Raji (cell line): ENCODE data around the gene SLC25A5.

Source experiments
- POLR2A ChIP-seq: IDR thresholded peaks from 2 replicates; pipeline ENCODE4 v1.6.1; 2011; ENCODE audit warnings: low read depth, low read length, control low read depth; ENCODE audit not compliant: insufficient read depth

SLC25A5 gene

DNA sequence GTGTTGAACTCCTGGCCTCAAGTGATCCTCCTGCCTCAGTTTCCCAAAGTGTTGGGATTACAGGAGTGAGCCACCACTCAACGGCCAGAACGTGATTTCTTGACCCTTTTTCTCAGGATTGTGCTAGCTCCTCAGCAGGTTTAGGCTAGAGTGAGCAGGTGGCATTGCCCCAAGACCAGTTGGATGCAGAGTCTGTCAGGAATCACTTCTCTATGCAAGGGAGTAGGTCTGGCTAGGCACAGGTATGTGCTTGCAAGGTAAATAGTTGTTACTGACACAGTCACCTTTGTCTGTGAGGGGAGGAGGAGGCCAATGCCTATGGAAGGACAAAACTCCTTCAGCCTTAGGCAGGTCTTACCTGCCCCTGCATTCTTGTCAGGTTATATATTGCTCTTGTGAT is 24.2 kb downstream of the SLC25A5 start:
- TF ChIP-seq POLR2A: no peak

DNA sequence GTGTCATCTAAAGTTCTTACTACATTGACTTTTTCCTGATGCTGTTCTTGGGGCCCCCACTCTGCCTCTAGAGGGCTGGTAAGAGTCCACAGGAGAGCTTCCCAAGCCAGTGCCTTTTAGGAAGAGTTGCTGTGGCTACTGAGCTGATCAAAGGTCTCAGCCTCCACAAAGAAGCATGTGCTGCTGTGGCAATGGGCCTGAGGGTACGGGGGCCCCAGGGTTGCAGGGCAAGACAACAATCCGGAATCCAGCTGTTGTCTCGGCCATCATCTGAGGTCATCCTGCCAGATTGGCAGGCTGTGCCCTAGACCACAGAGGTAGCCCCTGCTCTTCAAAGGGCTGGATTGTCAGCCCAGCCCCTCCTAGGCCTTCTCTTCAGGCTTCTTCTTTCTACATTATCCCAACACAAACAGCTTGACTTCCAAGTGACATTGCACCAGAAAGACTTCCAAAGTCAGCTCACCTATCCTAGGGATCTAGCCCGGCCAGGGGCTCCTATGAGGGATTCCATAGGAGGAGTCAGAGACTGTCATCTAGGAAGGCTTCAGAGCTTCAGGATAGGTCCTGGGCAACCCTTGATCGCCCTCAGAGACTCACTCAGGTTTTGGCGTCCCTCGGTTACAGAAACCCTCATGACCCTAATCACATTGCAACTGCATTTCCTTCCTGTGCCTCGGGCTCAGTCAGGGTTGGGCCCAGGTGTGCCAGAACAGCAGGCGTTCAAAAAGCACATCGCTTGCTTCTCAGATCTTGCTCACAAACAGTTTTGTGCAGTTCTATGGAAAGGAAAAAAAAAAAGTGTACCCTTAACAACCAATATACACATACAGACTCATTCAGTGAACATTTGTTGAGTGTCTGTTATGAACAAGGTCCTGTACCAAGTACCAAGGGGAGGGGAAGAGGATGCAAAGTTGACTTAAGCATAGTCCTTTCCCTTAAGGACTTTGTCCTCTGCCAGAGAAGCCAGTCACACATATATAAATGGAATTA is 27.8 kb downstream of the SLC25A5 start:
- no peak for TF ChIP-seq POLR2A

DNA sequence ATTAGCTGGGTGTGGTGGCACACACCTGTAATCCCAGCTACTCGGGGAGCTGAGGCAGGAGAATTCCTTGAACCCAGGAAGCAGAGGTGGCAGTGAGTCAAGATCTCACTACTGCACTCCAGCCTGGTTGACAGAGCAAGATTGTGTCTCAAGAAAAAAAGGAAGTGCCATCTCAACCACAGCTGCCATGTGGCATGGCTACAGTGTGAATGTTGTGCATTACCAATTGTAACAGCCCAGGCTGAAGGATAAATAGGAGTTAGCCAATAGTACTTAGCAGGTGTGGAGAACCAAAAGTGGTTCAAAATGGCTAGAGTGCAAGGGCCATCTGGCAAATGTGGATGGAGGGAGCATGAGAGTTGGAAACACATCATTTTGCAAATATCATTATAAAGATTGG is 28.9 kb downstream of the SLC25A5 start:
- TF ChIP-seq POLR2A: no peak

DNA sequence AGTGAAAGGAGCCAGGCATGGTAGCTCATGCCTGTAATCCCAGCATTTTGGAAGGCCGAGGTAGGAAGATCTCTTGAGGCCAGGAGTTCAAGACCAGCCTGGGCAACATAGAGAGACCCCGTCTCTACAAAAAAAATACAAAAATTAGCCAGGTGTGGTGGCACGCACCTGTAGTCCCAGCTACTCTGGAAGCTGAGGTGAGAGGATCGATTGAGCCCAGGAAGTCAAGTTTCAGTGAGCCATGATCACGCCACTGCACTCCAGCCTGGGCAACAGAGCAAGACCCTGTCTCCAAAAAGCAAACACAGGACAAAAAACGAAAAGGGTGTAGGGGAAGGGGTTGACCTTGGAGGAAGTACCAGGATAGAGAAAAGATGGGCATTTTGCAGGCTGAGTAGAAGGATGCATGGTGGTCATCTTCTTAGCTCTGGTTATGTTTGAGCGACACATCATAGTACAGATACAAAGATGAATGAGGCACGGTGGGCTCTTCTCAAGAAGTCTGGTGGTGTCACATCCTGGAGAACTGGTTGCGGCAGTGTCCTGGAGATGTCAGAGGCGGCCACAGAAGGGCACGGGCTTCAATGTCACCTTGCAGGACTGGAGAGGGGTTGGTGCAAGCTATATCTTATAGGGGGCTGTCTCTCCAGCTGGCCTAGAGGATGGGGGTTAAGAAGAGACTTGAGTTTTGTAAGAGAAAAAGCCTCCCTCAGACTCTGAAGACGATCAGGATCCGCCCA is 32.0 kb downstream of the SLC25A5 start:
- TF ChIP-seq POLR2A: no peak

DNA sequence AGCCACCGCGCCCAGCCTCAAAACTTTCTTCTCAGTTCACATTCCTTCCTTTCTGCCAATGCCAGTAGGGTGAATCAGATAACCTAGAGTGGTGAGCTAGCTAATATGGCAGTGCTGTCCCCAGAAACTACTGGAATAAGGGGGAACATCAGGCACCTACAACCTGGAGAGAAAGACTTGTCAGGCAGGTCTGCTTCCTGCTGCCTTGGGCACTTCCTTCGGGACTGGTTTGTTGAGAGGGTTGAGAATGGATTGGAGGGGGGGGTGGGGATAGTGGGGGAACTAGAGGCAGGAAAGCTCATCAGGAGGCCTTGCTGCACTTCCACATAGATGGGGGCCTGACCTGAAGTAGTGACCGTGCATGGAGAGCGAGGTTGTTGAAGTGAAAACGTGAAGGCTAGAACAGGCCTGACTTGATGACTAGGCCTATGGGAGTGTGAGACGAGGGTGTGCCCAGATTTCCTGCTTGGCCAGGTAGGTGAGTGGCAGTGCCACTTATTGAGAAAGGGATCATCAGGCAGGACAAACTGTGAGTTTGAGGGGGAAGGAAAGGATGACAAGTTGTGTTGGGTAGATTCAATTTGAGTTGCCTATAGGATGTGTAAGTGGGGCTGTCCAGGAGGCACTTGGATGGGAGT is 33.4 kb downstream of the SLC25A5 start:
- no peak for TF ChIP-seq POLR2A

DNA sequence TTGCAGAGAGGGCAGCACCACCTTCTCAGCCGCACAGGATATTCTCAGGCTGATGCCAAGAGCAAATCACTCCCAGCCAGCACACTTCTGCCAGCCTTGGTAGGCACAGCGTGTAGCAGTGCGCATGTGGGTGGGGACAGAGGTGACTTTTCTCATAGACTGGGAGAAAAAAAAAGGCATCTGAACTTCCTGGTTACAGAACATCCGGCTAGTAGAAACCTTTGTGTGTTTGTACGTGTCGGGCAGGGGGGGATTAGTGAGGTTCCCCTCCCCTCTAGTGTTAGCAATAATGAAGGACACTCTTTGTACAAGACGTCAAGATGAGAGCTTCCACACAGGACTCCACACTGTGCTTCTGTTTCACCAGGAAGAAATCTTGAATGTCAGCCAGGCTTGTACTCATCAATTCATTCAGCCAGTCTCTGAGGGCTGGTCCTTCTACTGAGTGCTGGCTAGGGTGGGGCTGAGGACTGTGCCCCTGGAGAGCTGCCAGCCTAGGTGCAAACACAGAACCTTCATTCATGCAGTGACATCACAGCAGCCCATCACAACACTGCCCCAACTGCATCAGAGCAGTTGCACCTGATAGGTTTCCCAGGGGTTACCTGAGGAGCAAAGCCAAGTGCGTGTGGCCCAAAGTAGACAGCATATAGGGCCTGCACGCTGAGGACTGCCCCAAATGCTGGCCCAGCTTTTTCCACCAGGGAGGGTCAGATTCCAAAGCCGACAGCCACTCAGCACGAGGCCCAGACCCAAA is 34.7 kb downstream of the SLC25A5 start:
- TF ChIP-seq POLR2A: no peak

DNA sequence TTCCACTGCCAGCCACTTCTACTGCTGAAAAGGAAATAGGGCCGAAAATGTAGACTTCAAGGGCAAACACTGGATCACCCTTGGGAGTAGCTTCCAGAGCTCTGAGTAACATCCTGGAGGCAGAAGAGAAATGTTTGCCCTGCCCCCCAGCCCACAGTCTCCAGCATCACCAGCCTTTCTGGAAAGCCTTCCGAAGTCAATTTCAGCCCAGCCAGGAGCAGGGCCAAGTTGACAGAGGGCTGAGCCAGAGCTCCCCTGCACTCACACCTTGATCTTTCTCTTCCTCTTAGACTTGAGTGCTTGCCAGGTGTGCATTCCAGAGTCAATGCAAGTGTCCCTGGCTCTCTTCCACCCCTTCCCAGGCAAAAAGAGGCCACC is 35.2 kb downstream of the SLC25A5 start:
- TF ChIP-seq POLR2A: no peak

DNA sequence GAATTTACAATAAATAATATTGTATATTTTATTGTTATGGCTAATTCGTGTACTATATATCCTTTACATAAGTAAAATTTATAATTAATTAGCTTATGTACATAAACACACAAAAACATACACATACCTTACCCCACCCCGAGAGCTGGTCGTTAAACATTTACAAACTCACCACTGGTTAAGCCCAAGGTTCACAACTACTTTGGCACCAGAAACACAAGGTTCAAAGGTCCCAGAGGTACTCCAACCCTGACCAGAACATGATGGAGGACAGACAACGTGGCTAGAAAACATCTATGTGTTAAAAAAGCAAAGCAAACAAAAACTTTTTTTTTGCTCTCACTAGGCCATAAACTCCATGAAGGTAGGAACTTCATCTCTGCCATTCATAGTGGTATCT is 37.7 kb downstream of the SLC25A5 start:
- no peak for TF ChIP-seq POLR2A

DNA sequence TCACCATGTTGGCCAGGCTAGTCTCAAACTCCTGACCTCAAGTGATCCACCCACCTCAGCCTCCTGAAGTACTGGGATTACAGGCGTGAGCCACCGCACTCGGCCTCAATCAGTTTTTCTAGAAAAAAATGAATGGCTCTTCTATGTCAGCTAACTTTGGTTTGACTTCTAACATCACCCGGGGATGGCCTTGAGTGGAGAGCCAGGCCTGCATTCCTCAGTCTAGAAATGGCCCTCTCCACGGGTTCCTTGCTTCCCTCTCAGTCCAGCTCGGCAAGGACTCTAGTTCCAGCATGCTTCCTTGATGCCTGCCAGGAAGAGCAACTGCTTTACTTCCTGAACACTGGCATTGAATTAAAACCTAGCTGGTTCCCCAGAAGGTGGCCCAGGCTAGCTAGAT is 39.0 kb downstream of the SLC25A5 start:
- no peak for TF ChIP-seq POLR2A

DNA sequence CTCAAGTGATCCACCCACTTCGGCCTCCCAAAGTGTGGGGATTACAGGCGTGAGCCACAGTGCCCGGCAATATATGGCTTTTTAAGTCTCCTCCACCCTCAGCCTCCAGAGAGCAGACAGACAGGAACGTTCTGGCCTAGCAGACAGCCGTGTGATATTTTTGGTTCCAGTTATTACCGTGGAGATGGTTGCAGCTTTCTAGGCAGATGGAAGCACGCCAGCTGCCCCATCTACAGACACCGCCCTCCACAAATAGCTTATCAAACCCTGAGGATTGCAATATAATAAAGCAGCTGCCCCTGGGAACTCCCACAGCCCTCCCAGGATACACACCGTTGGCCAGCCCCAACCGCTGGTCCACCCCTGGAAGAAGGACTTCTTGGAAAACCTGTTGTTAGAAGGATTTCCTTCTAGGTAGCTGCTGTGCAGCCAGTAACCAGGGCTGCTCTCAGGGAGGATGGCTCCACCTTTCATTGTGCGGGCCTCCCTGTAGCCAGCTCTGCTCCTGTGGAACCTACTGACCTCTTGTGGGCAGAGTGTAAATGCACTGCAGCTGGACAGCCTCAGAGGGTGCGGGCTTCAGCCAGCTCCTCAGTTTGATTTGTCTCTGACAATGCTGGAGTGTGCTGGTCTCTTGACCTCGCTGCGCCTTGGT is 44.0 kb downstream of the SLC25A5 start:
- no peak for TF ChIP-seq POLR2A

DNA sequence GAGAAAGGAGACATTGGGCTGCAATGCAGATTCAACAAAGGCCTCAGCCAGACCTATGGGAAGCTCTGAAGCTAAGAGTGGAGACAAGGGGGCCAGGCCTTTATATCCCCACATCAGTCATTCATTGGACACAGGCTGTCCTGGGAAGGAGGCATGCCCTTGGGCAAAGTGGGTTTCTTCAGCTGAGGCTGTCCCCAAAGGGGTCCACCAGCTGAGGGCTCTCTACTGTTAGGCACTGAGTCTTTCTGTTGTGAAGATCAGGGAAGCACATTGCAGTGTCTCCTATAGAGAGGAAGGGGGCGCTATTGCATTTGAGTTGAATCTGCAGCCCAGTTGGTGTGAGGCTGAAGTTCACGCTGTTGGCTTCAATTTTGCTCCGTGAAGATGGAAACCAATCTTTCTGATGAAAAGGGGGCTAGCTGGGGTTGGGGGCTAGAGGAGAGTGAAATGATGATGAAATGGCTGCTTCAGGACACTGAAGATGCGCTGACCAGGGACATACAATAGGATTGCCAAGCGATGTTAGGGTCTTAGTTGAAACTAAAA is 48.0 kb downstream of the SLC25A5 start:
- TF ChIP-seq POLR2A: no peak

DNA sequence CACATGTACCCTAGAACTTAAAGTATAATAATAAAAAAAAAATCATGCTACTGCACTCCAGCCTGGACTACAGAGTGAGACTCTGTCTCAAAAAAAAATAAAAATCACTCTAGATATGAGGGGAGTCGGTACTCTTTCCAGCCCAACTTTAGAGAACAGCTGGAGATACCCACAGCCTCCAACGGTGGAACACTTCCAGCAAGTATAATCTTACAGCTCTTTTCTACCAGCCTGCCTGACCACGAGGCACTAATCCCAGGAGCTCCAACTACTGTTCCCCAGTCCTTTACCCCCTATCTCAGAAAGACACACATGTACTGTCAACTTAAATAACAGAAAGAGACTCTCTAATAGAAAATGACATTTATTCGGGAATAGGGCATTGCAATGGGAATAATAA is 50.1 kb downstream of the SLC25A5 start:
- no peak for TF ChIP-seq POLR2A
